SK-MEL-5 (cell line): ENCODE data around the gene IGF2R. TPM values are rescaled to one million over a fixed set of nuclear protein-coding genes. Genes with fewer than 3 reads are reported as not detected.
"Not testable (repeated sequence)": the region's sequence is repeated elsewhere in the genome, so short reads cannot be mapped to it uniquely, and the experiment has no call there.

Experiments
- DNase-seq: peaks from one replicate; pipeline ENCODE4 v3.0.0-alpha.2; 2016; ENCODE audit warnings: low read depth, low spot score
- in situ Hi-C: cut with HindIII; loops from 2 replicates; pipeline ENCODE4 v1.10.0; 2016; ENCODE audit warnings: low sequenced_read_pairs, high pct_unique_total_duplicates, low pct_unique_long_range_greater_than_20kb
- total RNA-seq: library from RNA; depleted of rRNA; stranded (reverse); fragments of >200 nt; shearing (Covaris generic); gene quantifications from 2 replicates; pipeline ENCODE4 v1.2.3, GENCODE V29; 2014

Gene IGF2R
- total RNA-seq, 1 experiment from 2014 or later = 63.4 TPM

GRCh38 chr6:160132297-160132637, 163.4 kb downstream of the IGF2R start:
- in situ Hi-C loops = no loop called here

GRCh38 chr6:160132776-160133338, 164.0 kb downstream of the IGF2R start:
- in situ Hi-C loops = no loop called here
- DNase-seq = no peak

More at GRCh38 chr6:160132297-160132637, 163.4 kb downstream of the IGF2R start:
- no peak for DNase-seq

- no peak for DNase-seq
- in situ Hi-C loops = no loop called here
Measured at GRCh38 chr6:160133441-160134336, 164.8 kb downstream of the IGF2R start.

- in situ Hi-C loops, DNase-seq: not testable (repeated sequence)
Measured at GRCh38 chr6:160134337-160134751, 165.5 kb downstream of the IGF2R start.

GRCh38 chr6:160134779-160135547, 166.1 kb downstream of the IGF2R start:
- in situ Hi-C loops = no loop called here
- DNase-seq = no peak

GRCh38 chr6:160135907-160136655, 167.2 kb downstream of the IGF2R start:
- no peak for DNase-seq
- in situ Hi-C loops = no loop called here

GRCh38 chr6:160137130-160137988, 168.5 kb downstream of the IGF2R start:
- DNase-seq = no peak
- in situ Hi-C loops = no loop called here

GRCh38 chr6:160137989-160138835, 169.3 kb downstream of the IGF2R start:
- peak; percentile 56 for DNase-seq
- in situ Hi-C loops = no loop called here

- in situ Hi-C loops = no loop called here
- no peak for DNase-seq
Measured at GRCh38 chr6:160138839-160139419, 170.0 kb downstream of the IGF2R start.

- in situ Hi-C loops = no loop called here
- no peak for DNase-seq
Measured at GRCh38 chr6:160139420-160139851, 170.6 kb downstream of the IGF2R start.

- DNase-seq, in situ Hi-C loops: not testable (repeated sequence)
Measured at GRCh38 chr6:160140493-160140892, 171.6 kb downstream of the IGF2R start.

- no peak for DNase-seq
- in situ Hi-C loops = no loop called here
Measured at GRCh38 chr6:160141001-160141726, 172.3 kb downstream of the IGF2R start.

- in situ Hi-C loops = no loop called here
- no peak for DNase-seq
Measured at GRCh38 chr6:160142115-160142715, 173.3 kb downstream of the IGF2R start.

- no peak for DNase-seq
- in situ Hi-C loops = no loop called here
Measured at GRCh38 chr6:160146454-160147145, 177.7 kb downstream of the IGF2R start.
